SU-DHL-6 (cell line): ENCODE data around the gene PRDM16.

Source experiments
- H2AFZ ChIP-seq: fragments of 200-600 bp; sonication (generic); 2 replicates; pipeline ENCODE4 v1.6.1; 2014; ENCODE audit warnings: low read depth, mild to moderate bottlenecking, moderate library complexity, mixed read lengths, antibody characterized with exemption, low read length; ENCODE audit not compliant: severe bottlenecking
- H3F3A ChIP-seq: fragments of 200-600 bp; shearing (Covaris generic); 2 replicates; pipeline ENCODE4 v1.6.0; 2016; ENCODE audit warnings: antibody characterized with exemption, mild to moderate bottlenecking; ENCODE audit not compliant: insufficient read depth
- H3K27ac ChIP-seq: fragments of 200-600 bp; sonication (generic); 2 replicates; pipeline ENCODE4 v1.5.1; 2016; ENCODE audit warnings: low read depth, mild to moderate bottlenecking, low read length, moderate library complexity, mixed read lengths
- H3K27me3 ChIP-seq: fragments of 200-600 bp; sonication (generic), shearing (Covaris generic); 2 replicates; pipeline ENCODE4 v1.6.0; 2014; ENCODE audit warnings: mild to moderate bottlenecking, low read length
- H3K36me3 ChIP-seq: fragments of 200-600 bp; sonication (generic); 2 replicates; pipeline ENCODE4 v1.6.1; 2014; ENCODE audit warnings: mild to moderate bottlenecking, low read length, mixed read lengths
- H3K4me2 ChIP-seq: fragments of 300-600, 200-600 bp; shearing (Covaris generic), sonication (generic); 2 replicates; pipeline ENCODE4 v1.6.0; 2014; ENCODE audit warnings: low read length, low read depth, mild to moderate bottlenecking; ENCODE audit not compliant: poor library complexity, severe bottlenecking
- H3K4me3 ChIP-seq: fragments of 200-600 bp; sonication (generic); 2 replicates; pipeline ENCODE4 v1.5.1; 2014; ENCODE audit warnings: antibody characterized with exemption, low read length, mild to moderate bottlenecking, mixed read lengths; ENCODE audit not compliant: insufficient read depth, poor library complexity, severe bottlenecking
- H3K79me2 ChIP-seq: fragments of 200-600 bp; sonication (generic); 2 replicates; pipeline ENCODE4 v1.6.1; 2014; ENCODE audit warnings: mild to moderate bottlenecking, low read length, moderate library complexity; ENCODE audit not compliant: insufficient read depth
- H3K9ac ChIP-seq: fragments of 200-600 bp; sonication (generic); 2 replicates; pipeline ENCODE4 v1.7.0; 2014; ENCODE audit warnings: mild to moderate bottlenecking, low read length
- H3K9me2 ChIP-seq: fragments of 200-600 bp; sonication (generic); replicated peaks from 2 replicates; pipeline ENCODE4 v1.6.1; 2014; ENCODE audit warnings: low read length; ENCODE audit not compliant: insufficient read depth
- H3K9me3 ChIP-seq: fragments of 200-600 bp; sonication (generic); 2 replicates; pipeline ENCODE4 v1.6.1; 2014; ENCODE audit warnings: low read length, mixed read lengths; ENCODE audit not compliant: insufficient read depth
- H4K20me1 ChIP-seq: fragments of 200-600 bp; sonication (generic); 2 replicates; pipeline ENCODE4 v1.6.1; 2014; ENCODE audit warnings: low read depth, mild to moderate bottlenecking, antibody characterized with exemption, low read length, moderate library complexity, mixed read lengths
- CTCF ChIP-seq: fragments of 200-600 bp; sonication (generic); IDR thresholded peaks from one replicate; pipeline ENCODE4 v1.5.1; 2017; ENCODE audit warnings: antibody characterized with exemption, mild to moderate bottlenecking, low read length, moderate library complexity; ENCODE audit not compliant: insufficient read depth, poor library complexity, severe bottlenecking
- EZH2phosphoT487 ChIP-seq: fragments of 200-600 bp; sonication (generic), shearing (Covaris generic); conservative IDR thresholded peaks from 2 replicates; pipeline ENCODE4 v1.6.1; 2018; ENCODE audit warnings: mild to moderate bottlenecking, antibody characterized with exemption, low read length, moderate library complexity, mixed read lengths

The PRDM16 gene

GRCh38 chr1:3194760-3195479, 125.9 kb downstream of the PRDM16 start:
- no peak overlapping the region for H2AFZ ChIP-seq
- H3K27ac ChIP-seq, result no peak overlapping the region
- no peaks in the 10 kb centered on the region for H3K79me2 ChIP-seq
- no peak overlapping the region for H3K9ac ChIP-seq
- no peaks in the 10 kb centered on the region for H3K27me3 ChIP-seq
- H3K36me3 ChIP-seq, result no peaks in the 10 kb centered on the region
- no peak overlapping the region for H3K4me2 ChIP-seq
- no peaks in the 10 kb centered on the region for H3K9me2 ChIP-seq
- no peaks in the 10 kb centered on the region for H4K20me1 ChIP-seq
- no peak overlapping the region for H3K4me3 ChIP-seq
- H3K9me3 ChIP-seq, result no peaks in the 10 kb centered on the region
- TF ChIP-seq EZH2phosphoT487 (no peak), CTCF (no peak)
- no peaks in the 10 kb centered on the region for H3F3A ChIP-seq

GRCh38 chr1:3195480-3195815, 126.4 kb downstream of the PRDM16 start:
- H3K36me3 ChIP-seq, result no peaks in the 10 kb centered on the region
- no peaks in the 10 kb centered on the region for H3K79me2 ChIP-seq
- H3K27ac ChIP-seq, result no peak overlapping the region
- H3K9ac ChIP-seq, result no peak overlapping the region
- no peaks in the 10 kb centered on the region for H4K20me1 ChIP-seq
- TF ChIP-seq CTCF (no peak), EZH2phosphoT487 (no peak)
- H3K9me2 ChIP-seq, result no peaks in the 10 kb centered on the region
- H3K4me2 ChIP-seq, result no peak overlapping the region
- H3K4me3 ChIP-seq, result no peak overlapping the region
- H3K9me3 ChIP-seq, result no peaks in the 10 kb centered on the region
- no peaks in the 10 kb centered on the region for H3K27me3 ChIP-seq
- no peak overlapping the region for H2AFZ ChIP-seq
- no peaks in the 10 kb centered on the region for H3F3A ChIP-seq

GRCh38 chr1:3195966-3196515, 127.0 kb downstream of the PRDM16 start:
- H3K27ac ChIP-seq, result no peak overlapping the region

More at GRCh38 chr1:3195966-3196515, 127.0 kb downstream of the PRDM16 start:
- Histone ChIP-seq H3K4me2 (no peak overlapping the region), H2AFZ (no peak overlapping the region), H3K27me3 (no peaks in the 10 kb centered on the region), H3K36me3 (no peaks in the 10 kb centered on the region), H3K4me3 (no peak overlapping the region), H3K9ac (no peak overlapping the region), H3F3A (no peaks in the 10 kb centered on the region), H3K9me3 (no peaks in the 10 kb centered on the region), H4K20me1 (no peaks in the 10 kb centered on the region), H3K79me2 (no peaks in the 10 kb centered on the region), H3K9me2 (no peaks in the 10 kb centered on the region)
- TF ChIP-seq CTCF, result no peak
- no peak for TF ChIP-seq EZH2phosphoT487
